ENCODE data around the gene MCRIP1. TPM values are rescaled to one million over a fixed set of nuclear protein-coding genes. Genes with fewer than 3 reads are reported as not detected.
A peak's percentile ranks its signal among the peaks of the same experiment; 100 is the strongest.

Gene MCRIP1, protein sequence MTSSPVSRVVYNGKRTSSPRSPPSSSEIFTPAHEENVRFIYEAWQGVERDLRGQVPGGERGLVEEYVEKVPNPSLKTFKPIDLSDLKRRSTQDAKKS
- total RNA-seq (2022), result 37.3 and 38.5 TPM in 2 replicates
- percentile 45 among the genes with signal in this experiment for Bru-seq, nascent RNA
- BruChase-seq, experiment 1, labeled RNA remaining after a 6-hour chase, result percentile 73 among the genes with signal in this experiment
- percentile 71 among the genes with signal in this experiment for BruChase-seq, experiment 2, labeled RNA remaining after a 2-hour chase
- long read RNA-seq, transcript MCRIP1-201 (5 exons, 1,209 nt), result major isoform, 39 of 59 reads
- long read RNA-seq, transcript MCRIP1-207 (4 exons, 2,775 nt), result minor isoform, 7 of 59 reads
- long read RNA-seq, partial matches to known transcripts, result 2 of 59 reads
- long read RNA-seq, other reads (novel, unspliced or antisense), result 7 of 59 reads

DNA sequence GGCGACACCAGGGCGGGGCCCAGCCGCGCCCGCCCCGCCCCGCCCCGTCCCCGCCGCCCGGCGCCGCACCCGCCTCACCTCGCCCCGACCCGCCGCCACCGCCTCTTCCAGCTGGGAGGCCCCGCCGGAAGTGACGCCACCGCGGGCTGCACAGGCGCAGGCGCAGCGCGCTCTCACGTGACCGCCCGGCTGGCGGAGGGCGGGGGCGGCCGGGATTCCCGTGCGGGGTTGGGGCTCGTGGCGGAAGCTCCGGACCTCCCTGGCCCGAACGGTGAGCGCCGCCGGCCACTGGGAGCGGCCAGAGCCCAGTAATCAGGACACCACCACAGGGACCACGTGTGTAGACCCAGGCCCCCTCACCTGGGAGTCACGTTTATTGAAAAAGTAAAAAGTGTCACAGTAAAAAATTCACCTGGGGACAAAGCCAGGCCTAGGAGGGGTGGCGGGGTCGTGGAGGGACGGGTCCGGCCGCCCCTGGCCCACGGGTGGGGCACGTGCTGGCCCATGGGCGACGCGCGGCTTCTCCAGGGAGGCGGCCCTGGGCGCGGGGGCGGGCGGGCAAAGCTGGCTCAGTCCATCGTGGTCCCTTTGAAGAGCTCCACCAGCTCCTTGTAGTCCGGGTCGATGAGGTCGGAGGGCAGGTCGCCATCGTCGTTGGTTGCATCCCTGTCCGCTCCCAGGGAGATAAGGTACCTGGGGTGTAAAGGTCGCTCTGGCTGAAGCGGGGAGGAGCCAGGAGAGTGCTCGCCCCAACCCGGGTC, at the start of gene MCRIP1:
Gene MCRIP1, minus strand, starts transcription at position 132 of the 761 bp plus-strand sequence. CDS start 8,785 bp downstream, outside the sequence.
- H3K36me3 Mint-ChIP-seq (ENCODE audit: insufficient read depth, unreplicated experiment), result peaks cover 43% of the 10 kb centered on the region
- peaks cover 15% of the 10 kb centered on the region for H3K4me1 Mint-ChIP-seq (ENCODE audit: low read depth, unreplicated experiment)
- peak within 1 kb of the TSS; percentile 79 for H3K27ac Mint-ChIP-seq (ENCODE audit: unreplicated experiment)
- H3K9me3 Mint-ChIP-seq (ENCODE audit: low read depth, unreplicated experiment), result no peaks in the 10 kb centered on the region
- CTCF ChIA-PET, result interaction anchor here (0.8 to 1.3 kb wide), 2 partner anchors 18 to 95 kb away, joined by 3 to 4 read pairs; no protein-coding TSS in a partner anchor
- TSS peak; percentile 78 for BruUV-seq (replicated peaks)
- H3K4me3 Mint-ChIP-seq (ENCODE audit: low read depth, unreplicated experiment), result peak within 1 kb of the TSS; percentile 79
- no peaks in the 10 kb centered on the region for H3K27me3 Mint-ChIP-seq (ENCODE audit: unreplicated experiment)
- TF ChIP-seq, protein P1, sequence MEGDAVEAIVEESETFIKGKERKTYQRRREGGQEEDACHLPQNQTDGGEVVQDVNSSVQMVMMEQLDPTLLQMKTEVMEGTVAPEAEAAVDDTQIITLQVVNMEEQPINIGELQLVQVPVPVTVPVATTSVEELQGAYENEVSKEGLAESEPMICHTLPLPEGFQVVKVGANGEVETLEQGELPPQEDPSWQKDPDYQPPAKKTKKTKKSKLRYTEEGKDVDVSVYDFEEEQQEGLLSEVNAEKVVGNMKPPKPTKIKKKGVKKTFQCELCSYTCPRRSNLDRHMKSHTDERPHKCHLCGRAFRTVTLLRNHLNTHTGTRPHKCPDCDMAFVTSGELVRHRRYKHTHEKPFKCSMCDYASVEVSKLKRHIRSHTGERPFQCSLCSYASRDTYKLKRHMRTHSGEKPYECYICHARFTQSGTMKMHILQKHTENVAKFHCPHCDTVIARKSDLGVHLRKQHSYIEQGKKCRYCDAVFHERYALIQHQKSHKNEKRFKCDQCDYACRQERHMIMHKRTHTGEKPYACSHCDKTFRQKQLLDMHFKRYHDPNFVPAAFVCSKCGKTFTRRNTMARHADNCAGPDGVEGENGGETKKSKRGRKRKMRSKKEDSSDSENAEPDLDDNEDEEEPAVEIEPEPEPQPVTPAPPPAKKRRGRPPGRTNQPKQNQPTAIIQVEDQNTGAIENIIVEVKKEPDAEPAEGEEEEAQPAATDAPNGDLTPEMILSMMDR (IDR thresholded peaks at IDR 0.05; ENCODE audit: unreplicated experiment), result no peak
- intact Hi-C loops (cut with micrococcal nuclease; ENCODE audit: unreplicated experiment), result no loop called here
- DNase-seq, result peak; percentile 98

DNA sequence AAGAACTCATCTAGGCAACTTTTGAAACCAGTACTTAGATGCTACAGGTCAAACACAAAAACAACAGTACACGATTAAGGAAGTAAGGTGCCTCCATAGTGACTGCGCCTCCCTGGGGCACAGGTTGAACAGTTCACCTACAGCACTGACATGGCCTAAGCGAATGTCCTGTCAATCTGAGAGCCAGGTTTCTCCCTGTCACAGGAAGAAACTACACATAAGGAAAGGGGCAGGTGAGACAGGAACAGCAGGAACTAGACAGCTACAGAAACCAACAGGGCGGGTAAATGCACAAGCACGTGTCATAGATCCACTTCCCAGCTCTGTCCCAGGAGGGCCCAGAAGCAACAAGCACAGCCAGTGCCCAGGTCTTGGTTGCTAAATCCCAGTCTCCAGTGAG, 46.0 kb upstream of the MCRIP1 start:
- no peak for DNase-seq
- Mint-ChIP-seq H3K36me3 (ENCODE audit: insufficient read depth, unreplicated experiment) (peaks cover 49% of the 10 kb centered on the region), H3K27me3 (ENCODE audit: unreplicated experiment) (no peaks in the 10 kb centered on the region), H3K4me1 (ENCODE audit: low read depth, unreplicated experiment) (no peaks in the 10 kb centered on the region), H3K27ac (ENCODE audit: unreplicated experiment) (peak overlapping the region; percentile 20), H3K9me3 (ENCODE audit: low read depth, unreplicated experiment) (no peaks in the 10 kb centered on the region), H3K4me3 (ENCODE audit: low read depth, unreplicated experiment) (no peak overlapping the region)
- BruUV-seq (replicated peaks), result no TSS peak
- CTCF ChIA-PET, result no interaction called here
- intact Hi-C loops (cut with micrococcal nuclease; ENCODE audit: unreplicated experiment), result no loop called here
- TF ChIP-seq, protein P1 (IDR thresholded peaks at IDR 0.05; ENCODE audit: unreplicated experiment), result no peak

DNA sequence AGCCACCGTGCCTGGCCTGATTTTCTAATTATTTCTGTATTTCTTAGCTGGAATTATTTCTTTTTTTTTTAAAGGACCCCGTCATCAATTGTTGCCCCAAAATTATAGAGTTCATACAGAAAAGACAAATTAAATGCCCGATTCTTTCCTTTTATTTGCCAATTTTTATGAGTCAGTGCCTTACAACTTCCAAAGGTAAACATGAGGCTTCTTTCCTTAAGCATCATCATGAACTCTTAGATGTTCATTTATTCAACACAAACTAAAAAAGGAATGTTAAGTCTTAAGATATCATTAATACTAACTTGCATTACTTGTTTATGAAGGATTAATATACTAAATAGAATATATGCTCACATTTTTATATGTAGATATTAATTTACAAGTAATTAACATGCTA, 45.2 kb upstream of the MCRIP1 start:
- Mint-ChIP-seq H3K4me3 (ENCODE audit: low read depth, unreplicated experiment) (no peak overlapping the region), H3K27me3 (ENCODE audit: unreplicated experiment) (no peaks in the 10 kb centered on the region), H3K4me1 (ENCODE audit: low read depth, unreplicated experiment) (peaks cover under 1% of the 10 kb centered on the region), H3K36me3 (ENCODE audit: insufficient read depth, unreplicated experiment) (peaks cover 52% of the 10 kb centered on the region), H3K9me3 (ENCODE audit: low read depth, unreplicated experiment) (no peaks in the 10 kb centered on the region), H3K27ac (ENCODE audit: unreplicated experiment) (no peak overlapping the region)
- intact Hi-C loops (cut with micrococcal nuclease; ENCODE audit: unreplicated experiment), result no loop called here
- TF ChIP-seq, protein P1 (IDR thresholded peaks at IDR 0.05; ENCODE audit: unreplicated experiment), result no peak
- CTCF ChIA-PET, result no interaction called here
- DNase-seq, result no peak
- BruUV-seq (replicated peaks), result no TSS peak

DNA sequence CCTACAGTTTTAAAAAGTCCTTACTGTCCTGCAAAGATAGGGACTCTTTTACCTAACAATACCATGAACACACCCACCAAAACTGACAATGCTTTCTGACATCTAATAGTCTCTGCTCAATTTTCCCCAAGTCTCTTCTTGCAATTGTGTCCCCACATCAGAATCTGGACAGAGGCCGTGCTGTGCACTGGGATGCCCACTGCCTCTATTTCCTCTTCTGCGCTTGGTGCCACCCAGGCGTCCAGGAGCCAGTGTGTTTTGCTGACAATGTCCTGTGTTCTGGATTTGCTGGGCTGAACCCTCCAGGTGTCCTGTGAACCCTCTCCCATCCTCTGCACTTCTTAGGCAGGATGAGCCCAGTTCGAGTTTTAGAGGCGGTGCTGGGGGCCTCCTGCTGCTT, 44.5 kb upstream of the MCRIP1 start:
- Mint-ChIP-seq H3K36me3 (ENCODE audit: insufficient read depth, unreplicated experiment) (peaks cover 51% of the 10 kb centered on the region), H3K4me1 (ENCODE audit: low read depth, unreplicated experiment) (peaks cover 8% of the 10 kb centered on the region), H3K27ac (ENCODE audit: unreplicated experiment) (no peak overlapping the region), H3K9me3 (ENCODE audit: low read depth, unreplicated experiment) (no peaks in the 10 kb centered on the region), H3K27me3 (ENCODE audit: unreplicated experiment) (no peaks in the 10 kb centered on the region), H3K4me3 (ENCODE audit: low read depth, unreplicated experiment) (no peak overlapping the region)
- TF ChIP-seq, protein P1 (IDR thresholded peaks at IDR 0.05; ENCODE audit: unreplicated experiment), result no peak
- intact Hi-C loops (cut with micrococcal nuclease; ENCODE audit: unreplicated experiment), result no loop called here
- BruUV-seq (replicated peaks), result no TSS peak
- CTCF ChIA-PET, result no interaction called here
- DNase-seq, result no peak
